Stimulated activated CD4-positive, alpha-beta T cell treated with anti-CD3 and anti-CD28 coated beads, Interleukin-15, amount 100 ng/mL, for 24 hours (primary cell): ENCODE data around the gene BRI3.

Source experiments
- DNase-seq: peaks from one replicate; pipeline ENCODE4 v3.0.0-alpha.2; 2020

The BRI3 gene

DNA sequence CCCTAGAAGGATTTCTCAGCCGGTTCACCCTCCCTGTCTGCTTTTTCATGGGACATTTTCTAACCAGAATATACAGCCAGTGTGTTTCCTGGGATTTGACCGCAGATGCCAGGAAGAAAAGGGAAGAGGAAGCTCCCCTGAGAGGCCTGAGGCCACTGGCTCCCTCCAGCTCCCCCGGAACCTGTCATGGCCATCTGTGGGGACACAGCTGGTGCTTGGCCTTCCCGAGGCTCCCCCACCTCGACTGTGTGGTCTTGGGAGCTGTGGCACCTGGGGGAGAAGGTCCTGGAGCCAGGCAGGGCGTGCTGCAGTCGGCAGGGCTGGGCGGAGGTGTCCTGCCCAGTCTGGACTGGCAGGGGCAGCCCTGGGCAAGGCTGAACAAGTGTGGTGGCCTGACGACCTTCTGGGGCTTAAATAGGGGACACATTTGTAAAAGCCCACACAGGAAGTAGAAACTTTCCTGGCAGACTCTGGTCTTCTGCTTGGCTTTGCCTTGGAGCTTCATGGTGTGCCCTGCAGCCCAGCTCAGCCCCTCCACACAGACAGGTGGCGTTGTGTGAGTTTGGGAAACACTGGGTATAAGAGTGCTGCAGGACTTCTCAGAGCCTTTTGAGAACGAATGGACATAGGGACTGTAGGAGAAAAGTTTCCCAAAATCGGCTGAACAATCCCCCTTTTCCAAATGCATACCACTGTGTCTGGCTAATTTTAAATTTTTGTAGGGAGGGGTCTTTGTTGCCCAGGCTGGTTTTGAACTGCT lies 6.8 kb downstream of the BRI3 start:
- DNase-seq: no peak

DNA sequence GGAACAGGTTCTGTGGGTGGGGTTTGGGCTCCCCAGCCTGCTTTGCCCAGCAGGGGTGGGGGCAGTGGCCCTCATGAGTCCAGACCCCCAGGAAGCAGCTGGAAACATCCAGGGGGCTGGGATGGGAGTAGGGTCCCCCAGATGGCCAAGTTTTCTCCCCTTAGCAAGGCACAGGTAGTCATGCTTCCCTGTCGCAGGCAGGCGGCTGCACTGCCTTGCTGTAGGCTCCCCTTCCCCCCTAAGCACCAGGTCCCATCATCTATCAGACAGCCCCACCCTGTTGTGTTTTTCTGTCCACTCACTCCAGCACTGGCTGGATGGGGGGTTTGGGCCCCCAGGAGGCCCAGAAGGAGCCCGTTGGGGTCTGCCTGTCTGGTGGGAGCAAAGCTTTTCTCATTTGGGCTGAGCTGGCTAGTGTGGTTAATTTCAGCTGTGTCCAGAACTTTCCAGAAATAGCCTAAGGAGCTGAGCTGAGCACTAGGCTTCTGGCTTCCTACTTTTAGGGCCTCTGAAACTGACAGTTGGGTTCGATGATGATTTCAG lies 7.9 kb downstream of the BRI3 start:
- DNase-seq: no peak

GRCh38 chr7:98291717-98292116 lies 10.2 kb downstream of the BRI3 start:
- DNase-seq: no peak

GRCh38 chr7:98293265-98293664 lies 11.8 kb downstream of the BRI3 start:
- DNase-seq: no peak

DNA sequence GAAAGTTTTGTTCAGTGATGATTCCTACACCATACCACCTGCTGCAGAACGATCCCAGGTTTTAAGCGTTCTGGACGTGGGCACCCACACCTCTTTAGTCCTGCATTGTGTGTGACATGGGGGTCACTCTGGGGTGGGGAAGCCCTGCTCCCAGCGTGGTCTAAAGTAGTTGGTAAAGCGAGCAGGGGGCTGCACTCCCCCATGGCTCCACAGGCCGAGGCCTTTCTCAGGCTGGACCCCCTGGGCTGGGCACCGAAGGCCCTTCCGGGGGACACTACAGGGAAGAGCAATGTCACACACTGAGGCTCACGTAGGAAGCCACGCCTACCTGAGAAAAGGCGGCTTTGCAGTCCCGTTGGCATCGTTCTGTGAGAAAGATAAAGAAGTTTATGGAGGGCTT lies 12.3 kb downstream of the BRI3 start:
- no peak for DNase-seq

- no peak for DNase-seq
Observed at GRCh38 chr7:98294326-98294725, 12.8 kb downstream of the BRI3 start.

DNA sequence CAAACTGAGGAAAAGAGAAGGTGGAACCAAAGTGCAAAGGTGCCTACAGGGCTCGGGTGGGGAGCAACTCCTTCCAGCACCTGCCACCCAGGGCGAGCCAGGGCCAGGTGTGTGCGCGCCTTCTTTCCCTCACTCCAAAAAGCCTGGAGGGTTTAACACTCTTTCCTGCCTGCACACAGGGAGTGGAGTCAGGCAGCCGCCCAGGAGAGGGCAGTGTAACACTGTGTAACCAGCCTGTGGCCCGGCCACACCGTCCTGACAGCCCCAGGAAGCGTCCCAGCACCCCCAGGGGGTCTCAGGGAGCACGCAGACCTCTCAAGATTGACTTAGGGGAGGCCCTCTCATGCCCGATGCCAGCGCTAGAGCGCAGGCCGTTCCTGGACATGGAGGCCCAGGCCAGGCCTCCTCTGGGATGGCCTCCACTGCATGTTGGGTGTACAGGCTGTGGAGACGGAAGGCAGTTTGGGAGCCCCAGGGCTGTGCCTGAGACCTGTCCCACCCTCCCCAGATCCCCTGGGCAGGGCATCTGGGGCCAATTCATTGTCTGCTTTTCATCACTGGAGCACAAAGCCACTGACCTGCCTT lies 13.4 kb downstream of the BRI3 start:
- peak; percentile 39 for DNase-seq

DNA sequence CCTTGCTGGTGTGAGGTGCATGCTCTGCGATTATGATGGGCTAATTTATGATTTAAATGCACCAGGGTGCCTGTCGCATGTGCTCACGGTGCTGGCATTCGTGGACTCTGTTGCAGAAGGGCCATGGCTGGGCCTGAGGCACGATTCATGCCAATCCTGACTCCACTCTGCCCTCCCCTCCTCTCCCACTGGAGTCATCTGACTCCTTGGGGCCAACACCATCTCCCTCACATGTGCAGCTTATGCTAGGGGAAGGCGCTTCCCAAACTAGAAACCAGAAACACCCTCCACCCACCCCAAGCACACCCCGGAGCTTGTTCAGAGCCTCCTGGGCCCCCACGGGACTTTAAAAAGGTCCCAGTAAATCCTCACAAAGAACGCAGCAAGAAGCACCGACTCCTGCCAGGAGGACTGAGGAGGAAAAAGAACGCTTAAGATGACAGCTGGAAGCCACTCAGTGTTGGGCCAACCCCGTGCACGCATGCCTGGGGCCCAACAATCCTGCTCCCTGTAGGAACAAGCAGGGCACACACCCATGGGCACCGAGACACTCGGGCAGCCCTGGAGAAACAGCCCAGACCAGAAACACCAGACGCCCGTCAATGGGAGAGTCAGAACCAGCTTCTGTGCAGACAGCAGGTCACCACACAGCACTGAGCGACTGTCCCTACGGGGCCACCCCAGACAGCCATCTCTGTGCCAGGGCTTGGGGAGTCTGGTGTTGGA lies 14.1 kb downstream of the BRI3 start:
- no peak for DNase-seq

DNA sequence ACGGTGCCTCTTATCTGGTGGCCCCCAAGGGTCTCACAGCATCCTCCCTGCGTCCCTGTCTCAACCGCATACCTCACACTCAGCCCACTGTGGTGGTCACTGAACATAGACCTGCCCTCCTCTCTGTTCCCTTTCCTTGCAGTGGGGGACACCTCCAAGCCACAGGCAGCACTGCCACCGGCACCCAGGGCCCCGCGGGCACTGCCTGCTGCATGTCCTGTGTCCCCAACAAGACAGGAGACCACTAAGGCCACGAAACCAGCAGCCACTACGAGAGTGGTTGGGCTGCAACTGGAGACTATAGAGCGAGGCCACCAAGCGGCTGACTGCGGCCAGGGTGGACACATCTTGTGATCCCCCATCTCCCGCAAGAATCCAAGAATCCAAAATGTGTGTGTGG lies 15.3 kb downstream of the BRI3 start:
- DNase-seq: no peak

GRCh38 chr7:98297626-98298286 lies 16.3 kb downstream of the BRI3 start:
- no peak for DNase-seq

DNA sequence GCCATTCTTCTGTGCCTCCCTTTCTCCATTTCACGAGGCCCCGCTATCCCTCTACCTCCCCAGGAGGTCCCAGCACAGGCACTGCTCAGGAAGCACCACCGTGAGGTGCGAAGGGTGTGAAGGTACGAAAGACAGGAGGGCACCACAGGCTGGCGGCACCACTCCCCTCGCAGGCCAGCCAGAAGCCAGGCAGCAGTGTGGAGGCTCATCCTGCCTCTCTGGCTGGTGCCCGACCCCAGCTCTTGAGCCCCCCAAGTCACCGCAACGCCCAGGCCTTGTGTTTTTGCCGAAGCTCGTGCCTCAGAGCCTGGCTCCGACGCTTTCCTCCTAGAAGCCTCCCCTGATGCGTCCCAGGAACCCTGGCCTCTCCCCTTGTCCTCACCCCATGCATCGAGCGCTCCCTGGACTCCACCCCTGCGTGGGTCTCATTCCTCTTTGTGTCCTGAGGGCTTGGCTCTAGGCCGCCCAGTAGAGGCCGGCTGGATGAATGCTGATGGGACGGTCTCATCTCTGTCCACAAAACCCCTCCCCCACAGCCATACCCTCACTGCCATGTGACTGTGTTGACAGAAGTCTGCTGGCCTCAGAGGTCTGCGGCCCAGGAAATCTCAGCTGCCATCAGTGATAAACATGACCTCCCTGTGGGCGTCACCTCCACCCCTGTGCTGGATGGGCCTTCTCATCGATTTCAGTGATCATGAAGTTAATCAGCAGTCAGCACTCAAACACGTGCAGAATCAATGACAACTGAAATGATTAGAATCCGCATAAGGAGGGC lies 19.3 kb downstream of the BRI3 start:
- DNase-seq: no peak

DNA sequence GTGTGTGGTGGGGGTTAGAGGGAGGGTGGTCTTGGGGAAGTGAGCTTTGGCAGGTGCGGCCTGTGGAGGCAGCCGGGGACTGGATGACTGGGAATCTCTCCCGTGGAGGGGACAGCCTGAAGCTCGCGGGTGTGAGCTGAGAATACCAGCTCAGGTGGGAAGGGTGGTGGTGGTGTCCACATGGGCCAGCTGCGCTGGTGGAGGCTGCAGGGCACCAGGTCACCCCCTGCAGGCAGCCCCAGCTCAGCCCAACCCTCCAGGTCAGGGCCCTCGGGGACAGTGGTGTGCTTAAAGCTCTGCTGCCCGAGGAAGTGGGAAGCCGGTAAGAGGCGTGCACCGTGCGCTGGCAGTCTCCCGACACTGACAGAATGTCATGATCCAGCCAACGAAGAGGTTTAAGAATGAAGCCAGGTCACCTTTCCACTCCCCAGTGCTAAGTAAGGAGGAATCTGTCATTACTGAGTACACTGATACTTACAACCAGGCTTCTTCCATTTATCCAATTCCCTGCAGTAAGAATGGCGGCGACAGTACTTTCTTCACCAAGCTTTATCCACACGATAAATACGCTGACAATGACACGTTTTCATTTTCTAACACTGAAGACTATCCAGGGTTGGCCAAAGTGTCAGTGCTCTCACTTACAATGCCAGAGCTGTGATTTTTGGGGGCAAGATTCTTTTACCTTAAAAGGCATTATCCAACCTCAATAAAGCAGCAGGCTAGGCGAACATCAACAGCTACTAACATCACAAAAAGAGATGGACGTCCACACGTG lies 20.4 kb downstream of the BRI3 start:
- DNase-seq: no peak

- no peak for DNase-seq
Observed at GRCh38 chr7:98303176-98303865, 21.8 kb downstream of the BRI3 start.

DNA sequence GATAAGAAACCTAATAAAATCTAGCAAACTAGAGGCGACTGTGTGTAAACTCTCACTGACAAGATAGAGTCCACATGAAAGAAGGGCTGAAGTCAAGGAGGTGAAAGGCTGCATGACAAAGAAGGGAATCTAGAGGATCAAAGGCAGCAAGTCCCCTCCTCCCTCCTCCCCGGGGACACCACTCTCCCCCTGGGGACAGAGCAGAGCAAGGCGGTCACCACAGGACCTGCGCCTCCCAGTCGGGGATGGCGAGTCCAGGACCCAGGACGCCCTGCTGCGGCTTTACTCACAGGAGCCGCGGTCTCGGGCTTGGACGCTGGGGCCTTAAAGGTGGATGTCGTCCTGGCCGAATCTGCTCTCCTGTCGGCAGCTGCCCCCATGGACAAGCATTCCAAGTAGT lies 22.4 kb downstream of the BRI3 start:
- no peak for DNase-seq

- DNase-seq: no peak
Observed at GRCh38 chr7:98305951-98306535, 24.6 kb downstream of the BRI3 start.

DNA sequence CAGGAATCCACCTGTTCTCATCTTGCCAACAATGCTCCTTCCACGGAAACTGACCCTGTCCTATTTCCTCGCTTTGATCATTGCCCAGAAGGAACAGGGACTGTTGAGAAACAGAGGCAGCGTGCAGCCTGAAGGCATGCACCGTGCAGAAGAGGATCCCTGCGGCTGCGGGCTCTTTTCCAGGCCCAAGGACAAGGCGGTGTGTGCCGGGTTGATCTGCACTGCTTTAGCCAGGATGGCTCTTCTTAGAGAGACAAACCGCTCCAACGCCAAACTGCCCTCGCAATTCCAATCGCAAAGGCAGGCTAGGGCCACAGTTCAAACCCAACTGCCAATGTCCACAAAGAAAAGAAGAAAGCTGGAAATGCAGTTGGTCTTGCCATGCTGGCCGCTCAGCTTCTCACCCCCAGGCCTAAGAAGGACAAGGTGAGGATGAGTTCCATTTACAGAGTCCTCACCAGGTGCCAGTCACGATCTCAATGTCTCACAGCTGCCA lies 26.5 kb downstream of the BRI3 start:
- no peak for DNase-seq

GRCh38 chr7:98309566-98309965 lies 28.1 kb downstream of the BRI3 start:
- no peak for DNase-seq

GRCh38 chr7:98312201-98312600 lies 30.7 kb downstream of the BRI3 start:
- no peak for DNase-seq

DNA sequence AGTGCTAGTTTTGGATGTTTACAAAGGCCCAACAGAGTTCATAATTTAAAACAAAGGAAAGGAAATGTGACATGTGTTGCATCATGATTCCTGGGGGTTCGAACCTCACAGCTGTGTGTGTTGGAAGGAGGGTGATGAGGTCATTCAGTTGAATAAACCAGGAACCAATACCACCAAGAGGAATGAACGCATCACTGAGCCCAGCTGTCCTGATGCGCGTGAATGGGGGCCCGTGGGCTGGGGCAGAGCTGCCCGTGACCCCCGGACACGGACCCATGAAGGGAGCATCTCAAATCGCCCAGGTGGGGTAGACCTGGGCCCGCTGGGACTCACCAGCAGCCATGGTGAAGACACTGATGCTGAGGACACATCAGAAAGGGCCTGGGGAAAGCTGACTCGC lies 33.0 kb downstream of the BRI3 start:
- no peak for DNase-seq

DNA sequence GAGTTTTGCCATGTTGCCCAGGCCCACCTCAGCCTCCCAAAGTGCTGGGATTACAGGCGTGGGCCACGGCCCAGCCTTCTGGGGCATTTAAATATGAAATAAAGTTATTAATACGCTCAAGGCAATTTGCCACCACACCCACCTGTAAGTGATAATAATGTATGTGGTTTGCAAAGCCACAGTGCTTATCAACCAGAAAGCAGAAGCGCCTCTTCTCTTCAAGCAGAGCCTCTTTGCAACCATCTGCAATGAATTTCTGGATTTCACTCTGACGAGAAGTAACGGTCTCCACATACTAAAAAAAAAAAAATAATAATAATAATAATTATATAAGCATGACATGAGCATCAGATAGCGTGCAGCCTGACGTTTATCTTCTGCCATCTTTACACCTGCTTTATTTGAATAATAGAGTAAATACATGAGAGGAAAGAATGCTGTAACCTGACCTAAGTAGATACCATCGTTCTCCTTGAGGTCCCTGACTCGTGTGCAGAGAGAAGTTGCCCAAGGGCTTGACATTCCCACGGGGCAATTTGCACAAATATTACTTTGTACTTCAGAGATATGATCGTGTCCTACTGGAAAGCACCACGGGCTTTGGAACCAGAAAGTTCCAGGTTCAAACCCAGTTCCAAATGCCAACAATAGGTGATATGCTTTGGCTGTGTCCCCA lies 34.0 kb downstream of the BRI3 start:
- DNase-seq: no peak
